Spleen (tissue), 11 donors: ENCODE measurements around the gene AK6. TPM values are rescaled to one million over a fixed set of nuclear protein-coding genes. Genes with fewer than 3 reads are reported as not detected.

Source experiments
- DNase-seq: peaks from one replicate; pipeline ENCODE4 v3.0.0-alpha.2; 2020
- H3K27ac ChIP-seq, 8 donors: fragments of 200-600 bp; sonication (generic) in 7 of 8; 1 replicate in 4 of 8; 2 replicates in 4 of 8; pipeline versions ENCODE4 v1.5.0 to v1.8.0; 2016 to 2021; ENCODE audit warnings: inconsistent platforms in 4 of 8, mild to moderate bottlenecking in 4 of 8, moderate library complexity in 1 of 8
- H3K27me3 ChIP-seq, 7 donors: fragments of 200-600 bp; sonication (generic) in 6 of 7; replicated peaks in 1 of 7; 1 replicate in 4 of 7; 2 replicates in 3 of 7; pipeline versions ENCODE4 v1.5.0 to v1.8.0; 2016 to 2021; ENCODE audit warnings: inconsistent platforms in 3 of 7, mild to moderate bottlenecking in 1 of 7
- H3K36me3 ChIP-seq, 6 donors: fragments of 200-600 bp; sonication (generic) in 5 of 6; 1 replicate in 4 of 6; 2 replicates in 2 of 6; pipeline versions ENCODE4 v1.5.0 to v1.8.0; 2016 to 2021; ENCODE audit warnings: inconsistent platforms in 2 of 6
- H3K4me1 ChIP-seq, 6 donors: fragments of 200-600 bp; sonication (generic) in 5 of 6; 1 replicate in 3 of 6; 2 replicates in 3 of 6; pipeline versions ENCODE4 v1.5.0 to v1.8.0; 2016 to 2021; ENCODE audit warnings: inconsistent platforms in 3 of 6
- H3K4me3 ChIP-seq, 8 donors: fragments of 200-600 bp; sonication (generic) in 7 of 8; 1 replicate in 4 of 8; 2 replicates in 4 of 8; pipeline versions ENCODE4 v1.5.0 to v1.8.0; 2016 to 2021; ENCODE audit warnings: inconsistent platforms in 4 of 8, mild to moderate bottlenecking in 4 of 8, moderate library complexity in 2 of 8
- H3K9me3 ChIP-seq, 8 donors: fragments of 200-600 bp; sonication (generic) in 7 of 8; 1 replicate in 4 of 8; 2 replicates in 4 of 8; pipeline versions ENCODE4 v1.5.0 to v1.8.0; 2016 to 2021; ENCODE audit warnings: inconsistent platforms in 4 of 8
- CTCF ChIP-seq, 11 experiments: fragments of 200-600 bp in 7 of 11; fragments of 450-650 bp in 4 of 11; sonication (generic) in 4 of 11; IDR thresholded peaks in 8 of 11; conservative IDR thresholded peaks in 3 of 11; 1 replicate in 7 of 11; 2 replicates in 4 of 11; pipeline versions ENCODE4 v1.4.0 to v1.8.0; 2016 to 2021; ENCODE audit warnings: antibody characterized with exemption in 11 of 11, inconsistent platforms in 4 of 11, mild to moderate bottlenecking in 1 of 11
- POLR2A ChIP-seq, 3 donors: fragments of 450-650 bp; IDR thresholded peaks; one replicate each; pipeline ENCODE4 v1.5.1; 2017; ENCODE audit warnings: antibody characterized with exemption in 3 of 3, mild to moderate bottlenecking in 1 of 3
- POLR2AphosphoS5 ChIP-seq, 3 donors: sonication (generic); formaldehyde crosslinking; IDR thresholded peaks; one replicate each; pipeline ENCODE4 v1.5.1; 2017; ENCODE audit warnings: antibody characterized with exemption in 3 of 3
- WGBS, 5 donors: extraction: QIAGEN DNeasy Blood & Tissue Kit in 3 of 5; methylation state at CpG; one replicate each; pipeline versions ENCODE4 v1.1.5 to v1.1.7; 2013 to 2018; 5-methylcytosine and 5-hydroxymethylcytosine counted together
- intact Hi-C: fragments of 100-400 bp; cut with DNase I; formaldehyde crosslinking; loops from one replicate; pipeline ENCODE4 v1.15.0; 2023; ENCODE audit warnings: low total_unique reads
- polyA plus RNA-seq, 3 donors: library from polyadenylated mRNA; stranded (reverse); fragments of 200-250 nt; gene quantifications; one replicate each; pipeline ENCODE4 v1.2.1, GENCODE V29; 2013
- total RNA-seq, 7 donors: library from RNA; depleted of rRNA in 3 of 7; stranded (reverse); fragments of >200 nt in 3 of 7; fragmentation: NEBNext Ultra II Directional in 4 of 7; extraction: Animal tissue kit (Norgen Biotek cat#: 25700) in 4 of 7; gene quantifications; one replicate each; pipeline versions ENCODE4 v1.1.0 to v1.2.1, GENCODE V29; 2016 to 2021
- donor health status: healthy with polysubstance abuse.
- donor health status: DM: no; HTN: no; CAD: no; lungs with moderate emphysema.
- donor health status: DM: no; HTN: no; CAD: no.
- donor health status: Bipolar disorder and iron deficiency.
- donor health status: healthy.
- donor health status: DM: no; HTN: no; CAD: no.
- donor health status: DM: yes; HTN: yes; CAD: no.

The AK6 gene
- total and polyA plus RNA-seq, 10 donors = 16.9 to 39.7 (median 26.4) TPM

- peaks cover 0 to 41% (median 26%) of the 10 kb centered on the region in 6 donors for H3K4me1 ChIP-seq
- H3K4me3 ChIP-seq = peak overlapping the region; percentile 41 to 91 (median 62)
- H3K27me3 ChIP-seq = no peaks in the 10 kb centered on the region
- no peaks in the 10 kb centered on the region for H3K9me3 ChIP-seq
- 49 to 58% (median 55%) methylated on average over 11 of the region's 11 CpGs for WGBS, 5 donors
- intact Hi-C loops = loop anchor here (10.0 kb wide), 1 partner anchor 167 kb away; the partner anchor contains the start of gene CCNB1
- no peak for DNase-seq
- TF ChIP-seq CTCF (IDR thresholded peaks at IDR 0.05 in 8 of 11, conservative IDR thresholded peaks at IDR 0.05 in 3 of 11) (no peak), POLR2A (IDR thresholded peaks at IDR 0.05) (no peak), POLR2AphosphoS5 (IDR thresholded peaks at IDR 0.05) (no peak)
- no peaks in the 10 kb centered on the region for H3K36me3 ChIP-seq
- peak overlapping the region; percentile 52 to 89 (median 79) for H3K27ac ChIP-seq
Measured at GRCh38 chr5:69331528-69332445, 37.5 kb downstream of the AK6 start.

- no peak for DNase-seq
- intact Hi-C loops = loop anchor here (10.0 kb wide), 1 partner anchor 165 kb away; the partner anchor contains the start of gene CCNB1
- Histone ChIP-seq H3K9me3 (no peaks in the 10 kb centered on the region), H3K4me3 (no peak overlapping the region), H3K27me3 (no peaks in the 10 kb centered on the region), H3K4me1 (peaks cover 0 to 32% (median 24%) of the 10 kb centered on the region in 6 donors), H3K27ac (no peak overlapping the region), H3K36me3 (no peaks in the 10 kb centered on the region)
- TF ChIP-seq CTCF (IDR thresholded peaks at IDR 0.05 in 8 of 11, conservative IDR thresholded peaks at IDR 0.05 in 3 of 11) (no peak), POLR2A (IDR thresholded peaks at IDR 0.05) (no peak), POLR2AphosphoS5 (IDR thresholded peaks at IDR 0.05) (no peak)
- 91 to 96% (median 93%) methylated on average over 9 of the region's 9 CpGs for WGBS, 5 donors
Measured at GRCh38 chr5:69329905-69330489, 39.3 kb downstream of the AK6 start.

- Histone ChIP-seq H3K4me1 (peaks cover 0 to 2% (median under 1%) of the 10 kb centered on the region in 6 donors), H3K4me3 (no peak overlapping the region), H3K27ac (peak overlapping the region in 1 of 8 donors; percentile 31), H3K27me3 (no peaks in the 10 kb centered on the region), H3K36me3 (no peaks in the 10 kb centered on the region), H3K9me3 (no peaks in the 10 kb centered on the region)
- TF ChIP-seq CTCF (IDR thresholded peaks at IDR 0.05 in 8 of 11, conservative IDR thresholded peaks at IDR 0.05 in 3 of 11) = no peak
- no peak for TF ChIP-seq POLR2A (IDR thresholded peaks at IDR 0.05)
- TF ChIP-seq POLR2AphosphoS5 (IDR thresholded peaks at IDR 0.05) = no peak
- WGBS, 5 donors = 63 to 97% (median 90%) methylated on average over 1 of the region's 1 CpG
- intact Hi-C loops = no loop called here
- DNase-seq = no peak
Measured at GRCh38 chr5:69326365-69326764, 43.0 kb downstream of the AK6 start.

GRCh38 chr5:69317391-69317790 is 51.9 kb downstream of the AK6 start:
- Histone ChIP-seq H3K4me3 (peak overlapping the region in 1 of 8 donors; percentile 41), H3K9me3 (no peaks in the 10 kb centered on the region), H3K27ac (peak overlapping the region in 7 of 8 donors; percentile 33 to 88 (median 77)), H3K27me3 (no peaks in the 10 kb centered on the region), H3K36me3 (peaks cover 0 to 65% (median 13%) of the 10 kb centered on the region in 6 donors), H3K4me1 (peaks cover 0 to 11% (median 0%) of the 10 kb centered on the region in 6 donors)
- intact Hi-C loops = no loop called here
- WGBS, 5 donors = 45 to 80% (median 68%) methylated on average over 4 of the region's 4 CpGs
- TF ChIP-seq POLR2AphosphoS5 (IDR thresholded peaks at IDR 0.05) (no peak), POLR2A (IDR thresholded peaks at IDR 0.05) (no peak), CTCF (IDR thresholded peaks at IDR 0.05 in 8 of 11, conservative IDR thresholded peaks at IDR 0.05 in 3 of 11) (no peak)
- no peak for DNase-seq
